Erythroblast (primary cell): ENCODE results near the gene HOXA6.

Source experiments
- DNase-seq, 2 experiments: peaks; one replicate each; lab custom pipeline; 2025; lab: John Stamatoyannopoulos, UW
- GATA1 ChIP-seq: IDR thresholded peaks from 2 replicates; pipeline ENCODE4 v1.6.1; 2011; ENCODE audit warnings: low read depth, mild to moderate bottlenecking, control low read depth, low read length, moderate library complexity
- POLR2A ChIP-seq: IDR thresholded peaks from 2 replicates; pipeline ENCODE4 v1.6.1; 2011; ENCODE audit warnings: mild to moderate bottlenecking, low read length

The HOXA6 gene

DNA sequence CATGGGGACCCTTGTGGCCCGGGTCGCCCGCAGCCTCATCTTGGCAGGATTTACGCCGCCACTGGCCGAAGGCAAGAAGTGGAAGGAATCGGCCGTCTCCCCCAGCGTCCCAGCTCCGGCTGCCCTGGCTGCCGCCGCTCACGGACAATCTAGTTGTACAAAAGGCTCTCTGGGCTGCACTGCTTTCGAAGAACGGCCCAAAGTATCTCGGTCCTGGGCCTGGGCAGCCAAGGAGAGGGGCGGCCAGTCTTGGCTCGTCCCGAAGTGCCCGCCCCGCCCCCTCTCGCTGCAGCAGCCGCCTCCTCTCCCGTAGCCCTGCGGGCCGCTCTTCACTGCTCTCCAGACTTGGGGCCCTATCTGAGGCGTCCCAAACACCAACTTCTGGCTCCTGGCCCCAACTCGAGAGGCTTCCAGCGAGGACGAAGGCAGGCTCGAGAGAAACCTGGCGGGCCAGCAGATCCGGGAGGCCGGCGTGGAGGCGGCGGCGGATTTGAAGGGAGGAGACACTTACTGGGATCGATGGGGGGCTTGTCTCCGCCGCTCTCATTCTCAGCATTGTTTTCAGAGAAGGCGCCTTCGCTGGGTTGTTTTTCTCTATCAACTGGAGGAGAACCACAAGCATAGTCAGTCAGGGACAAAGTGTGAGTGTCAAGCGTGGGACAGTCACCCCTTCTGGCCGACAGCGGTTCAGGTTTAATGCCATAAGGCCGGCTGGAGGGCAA lies 17.0 kb upstream of the HOXA6 start:
- peak in 1 of 2 experiments; percentile 29 for DNase-seq
- TF ChIP-seq POLR2A: no peak
- TF ChIP-seq GATA1: no peak

DNA sequence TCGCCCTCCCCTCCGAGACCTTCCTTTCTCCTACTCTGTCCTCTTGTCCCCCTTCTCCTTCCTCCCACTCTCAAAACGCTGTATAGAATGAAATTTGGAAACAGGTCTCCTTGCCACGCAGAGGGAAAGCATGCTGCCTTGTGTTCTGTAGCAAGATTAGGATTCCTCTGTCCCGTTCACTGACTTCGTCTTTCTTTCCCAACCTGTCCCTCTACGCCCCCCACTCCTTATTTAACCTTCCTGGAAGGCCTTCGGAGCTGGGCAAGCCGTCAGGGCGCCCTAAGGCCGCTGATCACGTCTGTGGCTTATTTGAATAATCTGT lies 16.4 kb upstream of the HOXA6 start:
- no peak for DNase-seq
- TF ChIP-seq POLR2A: no peak
- no peak for TF ChIP-seq GATA1

DNA sequence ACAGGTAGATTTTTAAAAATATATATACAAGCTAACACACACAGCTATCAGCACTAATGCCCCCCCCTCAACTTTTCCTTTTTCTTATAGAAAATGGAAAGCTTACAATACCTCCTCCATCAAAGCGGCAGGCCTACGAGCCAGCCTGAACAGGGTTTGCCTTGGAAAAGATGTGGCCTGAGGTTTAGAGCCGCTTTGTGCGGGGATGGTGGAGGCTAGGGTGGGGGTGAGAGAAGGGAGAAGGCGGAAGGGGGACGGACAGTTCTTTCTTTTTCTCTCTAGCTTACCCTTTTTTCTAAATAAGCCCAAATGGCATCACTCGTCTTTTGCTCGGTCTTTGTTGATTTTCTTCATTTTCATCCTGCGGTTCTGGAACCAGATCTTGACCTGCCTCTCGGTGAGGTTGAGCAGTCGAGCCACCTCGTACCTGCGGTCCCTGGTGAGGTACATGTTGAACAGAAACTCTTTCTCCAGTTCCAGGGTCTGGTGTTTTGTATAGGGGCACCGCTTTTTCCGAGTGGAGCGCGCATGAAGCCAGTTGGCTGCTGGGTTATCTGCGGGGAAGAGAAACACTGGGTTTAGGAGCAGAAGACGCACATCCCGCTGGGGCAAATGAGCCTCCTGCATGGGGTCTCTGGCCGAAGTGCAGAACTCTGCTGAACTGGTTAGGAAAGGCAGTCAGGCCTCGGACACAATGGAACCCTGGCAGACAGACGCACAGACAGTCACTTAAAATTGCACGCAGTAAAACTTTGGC lies 15.9 kb upstream of the HOXA6 start:
- TF ChIP-seq POLR2A (no peak), GATA1 (no peak)
- no peak for DNase-seq

DNA sequence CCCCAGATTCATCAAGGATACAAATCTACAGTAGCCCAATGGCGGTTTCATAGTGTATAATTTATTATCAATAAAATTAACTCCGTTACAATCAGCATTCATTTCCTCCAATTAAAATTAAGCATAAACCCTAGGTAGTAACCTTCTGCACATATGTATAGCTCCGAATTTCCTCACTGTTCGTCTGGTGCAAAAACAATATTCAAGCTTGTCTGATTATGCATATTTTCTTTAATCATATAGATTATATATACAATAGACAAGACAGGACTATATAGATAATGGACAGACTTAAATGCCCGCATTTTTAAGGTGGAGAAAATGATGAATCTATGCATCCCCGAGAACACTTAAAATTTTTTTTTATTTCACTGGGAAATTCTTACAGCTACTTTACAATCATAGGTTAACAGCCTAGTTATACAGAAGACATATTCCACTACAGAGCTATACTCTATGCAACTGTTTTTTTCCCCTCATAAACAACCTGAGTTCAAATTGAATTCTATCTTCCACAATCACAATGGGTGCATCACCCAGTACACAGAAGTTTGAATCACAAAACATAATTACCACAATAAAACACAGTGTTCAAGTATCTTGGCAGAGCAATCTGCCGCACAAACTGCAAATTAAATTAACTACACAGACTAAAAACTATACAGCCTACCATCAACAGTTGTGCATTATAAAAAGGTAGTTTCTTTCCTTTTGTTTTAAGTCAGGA lies 15.2 kb upstream of the HOXA6 start:
- TF ChIP-seq GATA1 (no peak), POLR2A (no peak)
- DNase-seq: no peak

DNA sequence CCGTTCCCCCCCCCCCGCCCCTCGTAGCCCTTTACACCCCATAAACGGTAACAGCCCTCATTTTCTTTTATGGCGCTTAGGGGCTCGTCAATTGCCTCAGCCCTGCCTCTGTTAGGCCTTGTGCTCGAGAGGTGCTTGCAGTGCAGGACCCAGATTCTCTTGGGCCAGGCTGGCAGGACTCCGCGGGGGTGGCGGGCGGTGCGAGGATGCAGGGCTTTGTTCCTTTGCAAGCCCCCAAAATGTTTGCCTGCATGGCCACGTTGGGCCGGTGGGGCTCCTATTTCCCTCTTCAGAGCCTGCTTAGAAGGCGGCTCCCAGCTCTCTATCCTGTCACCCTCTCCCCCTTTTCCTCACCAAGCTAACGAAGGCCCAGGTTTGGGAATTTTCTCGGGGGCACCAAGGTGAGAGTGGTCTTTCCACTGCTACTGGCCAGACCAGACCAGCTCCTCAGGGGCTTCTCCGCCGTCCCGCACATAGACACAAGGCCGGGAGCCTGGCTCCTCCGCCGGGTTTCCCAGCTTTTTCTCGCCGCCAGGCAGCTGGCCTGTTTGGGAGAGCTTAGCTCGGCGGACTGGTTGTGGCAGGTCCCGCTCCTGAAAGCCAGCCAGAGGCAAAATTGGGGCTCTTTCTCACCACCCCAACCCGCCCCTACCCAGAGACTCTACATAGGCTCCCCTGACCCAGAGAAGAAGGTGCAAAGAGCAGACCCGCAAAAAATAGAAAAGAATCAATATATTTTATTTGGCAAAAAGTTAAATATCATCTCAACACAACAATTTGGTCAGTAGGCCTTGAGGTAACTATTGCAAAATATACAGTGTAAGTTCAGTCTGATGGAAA lies 14.4 kb upstream of the HOXA6 start:
- no peak for DNase-seq
- TF ChIP-seq GATA1 (no peak), POLR2A (no peak)

DNA sequence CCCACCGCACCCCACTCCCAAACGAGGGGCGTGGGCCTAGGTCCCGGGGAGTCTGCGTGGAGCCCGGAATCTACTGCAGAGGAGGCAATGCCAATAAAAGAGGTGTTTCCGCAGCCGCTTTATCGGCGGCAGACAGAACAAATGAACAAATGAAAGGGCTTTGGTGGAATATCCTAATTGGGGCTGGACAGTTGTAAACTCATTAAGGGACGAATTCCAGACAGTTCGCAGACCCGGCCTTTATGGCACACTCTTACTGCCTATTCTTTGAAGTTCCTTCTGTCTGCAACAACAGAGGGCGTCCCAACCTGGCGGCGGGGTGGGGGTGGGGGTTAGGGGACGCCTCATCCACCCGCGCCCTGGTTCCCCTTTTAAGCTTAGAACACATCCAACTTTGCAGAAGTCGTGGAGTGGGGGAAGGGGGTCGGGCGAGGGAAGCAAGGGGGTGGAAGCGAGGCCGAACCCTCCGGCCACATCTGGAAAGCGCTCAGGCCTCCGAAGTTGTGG lies 13.7 kb upstream of the HOXA6 start:
- DNase-seq: no peak
- TF ChIP-seq GATA1: no peak
- no peak for TF ChIP-seq POLR2A

DNA sequence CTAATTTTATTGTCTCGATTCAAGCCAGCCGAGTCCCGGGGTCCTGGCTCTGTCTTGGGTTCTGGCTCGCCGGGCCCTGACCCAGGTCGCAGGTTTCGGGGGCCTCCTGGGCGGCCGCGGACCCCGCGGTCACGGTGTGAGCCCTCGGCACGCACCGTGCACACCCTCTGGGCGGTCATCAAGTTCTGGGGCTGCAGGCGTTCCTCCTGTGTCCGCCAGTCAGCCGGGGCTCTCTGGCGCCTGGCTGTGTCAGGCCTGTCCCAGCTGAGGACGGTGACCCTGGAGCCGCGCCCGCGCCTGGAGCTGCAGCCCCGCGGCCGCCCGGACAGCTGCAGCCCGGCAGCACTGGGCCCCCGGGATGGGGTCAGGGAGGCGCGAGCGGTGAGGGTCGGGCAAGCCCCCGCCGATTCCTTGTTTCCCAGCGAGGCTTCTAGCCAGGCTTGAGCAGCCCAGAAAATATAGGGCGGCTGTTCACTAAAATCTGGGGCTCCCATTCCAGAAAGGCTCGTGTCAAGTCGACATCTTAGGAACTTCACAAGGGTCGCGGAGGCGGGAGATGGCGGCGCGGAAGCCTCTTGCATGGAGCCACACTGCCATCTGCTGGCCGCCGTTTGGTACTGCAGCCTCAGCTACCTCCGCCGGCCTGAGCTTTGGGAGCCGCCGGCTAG lies 13.1 kb upstream of the HOXA6 start:
- TF ChIP-seq GATA1: no peak
- no peak for TF ChIP-seq POLR2A
- DNase-seq: peak; percentile 80 to 88

DNA sequence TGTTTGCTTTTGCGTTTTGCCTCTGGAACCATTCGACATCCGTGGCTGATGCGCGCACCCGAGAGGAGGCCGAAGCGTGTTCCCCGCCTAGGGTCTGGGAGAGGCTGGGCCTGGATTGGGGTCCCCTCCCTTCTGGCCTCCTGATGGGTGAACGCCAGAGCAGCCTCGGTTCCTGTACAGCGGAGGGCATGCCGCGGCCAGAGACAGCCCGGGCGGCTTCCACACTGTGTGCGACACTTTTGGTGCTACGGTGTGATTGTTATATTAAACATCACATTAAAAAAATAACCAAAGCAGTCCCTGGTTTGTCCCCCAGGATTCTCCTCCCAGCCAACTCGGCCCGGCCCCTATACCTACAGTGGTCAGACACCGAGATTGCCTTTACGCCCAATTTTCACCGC lies 12.6 kb upstream of the HOXA6 start:
- DNase-seq: no peak
- no peak for TF ChIP-seq POLR2A
- no peak for TF ChIP-seq GATA1

DNA sequence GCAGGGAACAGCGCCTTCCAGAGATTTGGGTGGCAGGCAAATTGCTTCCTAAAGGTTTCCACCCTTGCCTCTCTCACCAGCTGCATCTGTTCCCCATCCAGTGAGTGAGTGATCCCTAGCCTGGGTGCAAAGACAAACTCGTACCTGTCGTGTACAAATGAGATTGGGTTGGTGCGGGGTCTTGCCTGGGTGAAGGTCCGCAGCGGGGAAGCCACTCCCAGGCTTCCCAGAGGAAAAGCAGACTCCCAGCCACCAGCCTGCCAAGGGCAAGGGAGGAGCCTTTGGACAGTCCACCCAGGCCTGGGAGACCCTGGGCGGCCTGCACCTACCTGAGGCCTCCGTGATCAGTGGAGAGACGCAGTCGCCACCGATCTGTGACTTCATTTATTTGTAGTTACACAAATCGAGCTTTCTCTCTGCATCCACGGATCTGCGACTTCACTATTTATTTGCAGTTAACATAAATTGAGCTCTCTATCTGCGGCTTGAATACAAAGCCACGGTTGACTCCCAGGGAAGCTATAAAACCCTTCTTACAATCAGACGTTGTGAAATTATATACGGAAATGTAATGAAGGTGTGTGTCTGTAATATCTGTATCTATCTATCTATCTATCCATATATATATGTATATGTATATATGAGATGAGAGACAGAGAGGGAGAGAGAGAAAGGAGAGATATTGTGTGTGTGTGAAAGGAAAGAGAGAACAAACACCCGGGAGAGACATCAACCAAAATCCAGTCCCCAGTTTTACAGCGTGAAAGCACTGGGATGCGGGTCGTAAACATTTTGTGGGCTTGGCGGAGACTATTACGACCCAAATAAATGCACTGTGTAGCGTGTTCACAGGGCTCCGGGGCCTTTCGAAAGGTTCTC lies 11.9 kb upstream of the HOXA6 start:
- DNase-seq: no peak
- no peak for TF ChIP-seq POLR2A
- TF ChIP-seq GATA1: no peak

DNA sequence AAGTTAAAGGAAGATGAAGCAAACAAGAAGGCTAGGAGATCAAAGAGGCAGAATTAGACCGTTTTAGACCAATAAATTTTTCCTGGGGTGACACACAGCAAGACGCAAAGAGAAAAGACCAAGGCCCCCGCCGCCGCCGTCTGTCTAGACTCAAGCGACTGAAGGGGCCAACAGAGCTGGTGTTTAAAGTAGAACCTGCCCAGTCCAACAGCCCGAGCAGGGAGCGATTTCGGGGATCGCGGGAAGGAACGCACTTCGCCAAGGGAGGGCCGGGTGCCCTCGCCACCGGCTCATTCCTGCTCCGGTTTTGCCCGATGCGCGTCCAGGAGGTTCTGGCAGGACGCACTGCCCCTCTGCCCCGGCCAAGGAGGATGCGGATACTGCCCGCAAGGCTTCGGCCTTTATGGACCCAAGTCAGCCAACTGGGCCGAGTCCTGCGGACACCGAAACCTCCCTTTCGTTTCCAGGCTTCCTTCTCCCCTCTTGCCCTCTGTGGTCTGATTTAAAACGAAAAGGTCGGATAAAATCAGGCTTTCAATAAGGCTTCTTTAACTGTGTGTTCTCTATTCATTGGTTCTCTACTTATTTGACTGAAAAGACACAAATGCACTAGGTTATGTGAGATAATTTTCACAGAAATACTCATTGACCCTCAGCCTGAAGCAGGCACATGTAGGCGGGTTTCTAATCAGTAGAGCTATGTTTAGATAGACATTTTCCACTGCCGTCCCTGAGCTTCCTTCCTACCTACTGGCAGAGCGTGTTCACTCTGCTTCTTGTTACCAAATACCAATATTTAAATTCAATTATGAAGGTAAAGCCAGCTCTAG lies 11.1 kb upstream of the HOXA6 start:
- TF ChIP-seq GATA1 (no peak), POLR2A (no peak)
- no peak for DNase-seq
